GM19023 (cell line): ENCODE data around the gene COA8.
"Not testable (repeated sequence)": the region's sequence is repeated elsewhere in the genome, so short reads cannot be mapped to it uniquely, and the experiment has no call there.

Experiments used
- ATAC-seq: cut with Tn5 transposase; IDR thresholded peaks from one replicate; pipeline ENCODE4 v1.9.1; 2021; ENCODE audit warnings: mild to moderate bottlenecking, moderate library complexity; ENCODE audit not compliant: unreplicated experiment

Gene COA8

DNA sequence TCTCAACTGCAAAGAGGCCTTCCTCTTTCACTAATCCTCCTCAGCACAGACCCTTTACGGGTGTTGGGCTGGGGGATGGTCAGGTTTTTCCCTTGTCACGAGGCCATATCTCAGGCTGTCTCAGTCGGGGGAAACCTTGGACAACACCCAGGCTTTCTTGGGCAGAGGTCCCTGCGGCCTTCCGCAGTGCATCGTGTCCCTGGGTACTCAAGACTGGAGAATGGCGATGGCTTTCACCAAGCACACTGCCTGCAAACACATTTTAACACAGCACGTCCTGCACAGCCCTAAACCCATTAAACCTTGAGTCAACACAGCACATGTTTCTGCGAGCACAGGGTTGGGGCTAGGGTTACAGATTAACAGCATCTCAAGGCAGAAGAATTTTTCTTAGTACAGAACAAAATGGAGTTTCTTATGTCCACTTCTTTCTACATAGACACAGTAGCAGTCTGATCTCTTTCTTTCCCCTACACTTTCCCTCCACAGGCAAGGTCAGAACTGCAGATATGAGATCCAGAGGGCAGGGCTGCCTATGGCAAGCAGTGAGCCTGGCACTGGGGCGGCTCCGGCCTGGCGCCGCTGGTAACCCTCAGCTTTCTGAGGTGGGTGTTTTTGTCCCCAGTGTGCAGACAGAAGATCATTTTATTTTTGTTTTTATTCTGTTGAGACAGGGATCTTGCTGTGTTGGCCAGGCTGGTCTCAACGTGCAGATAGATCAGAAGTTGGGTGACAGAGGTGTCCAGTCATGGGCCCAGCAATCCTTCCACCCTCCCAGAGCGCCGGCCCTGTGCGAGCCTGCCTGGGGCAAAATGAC is 37.1 kb upstream of the COA8 start:
- not testable (repeated sequence) for ATAC-seq

DNA sequence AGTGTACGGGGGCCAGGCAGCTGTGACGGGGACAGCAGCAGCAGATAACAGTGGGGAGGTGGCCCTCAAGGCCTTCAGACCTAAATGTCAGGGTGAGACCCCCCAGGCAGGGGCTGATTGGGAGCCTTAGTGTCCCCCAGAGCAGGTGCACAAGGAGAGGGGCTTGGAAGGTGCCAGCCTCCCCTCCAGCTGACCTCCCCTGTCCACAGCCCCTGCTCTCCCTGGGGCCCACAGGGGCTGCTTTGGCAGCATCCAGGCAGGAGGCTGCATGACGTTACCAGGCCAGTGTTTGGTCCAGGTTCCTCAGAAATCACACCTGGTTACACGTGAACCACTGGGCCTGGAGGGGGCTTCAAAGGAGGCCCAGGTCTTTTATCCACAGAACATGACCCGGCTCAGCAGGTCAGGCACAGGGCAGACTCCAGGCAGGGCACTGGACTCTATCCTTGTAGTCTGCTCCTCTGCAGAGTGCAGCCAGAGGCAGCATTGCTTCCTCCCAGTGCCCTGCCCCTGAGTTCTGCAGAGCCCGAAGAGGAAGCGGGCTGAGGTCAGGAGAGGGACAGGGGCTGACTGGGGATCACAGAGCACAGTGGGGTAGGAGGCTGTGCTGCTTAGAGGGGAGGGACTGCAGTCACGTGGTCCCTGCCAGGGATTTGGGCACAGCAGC is 36.4 kb upstream of the COA8 start:
- ATAC-seq = no peak

DNA sequence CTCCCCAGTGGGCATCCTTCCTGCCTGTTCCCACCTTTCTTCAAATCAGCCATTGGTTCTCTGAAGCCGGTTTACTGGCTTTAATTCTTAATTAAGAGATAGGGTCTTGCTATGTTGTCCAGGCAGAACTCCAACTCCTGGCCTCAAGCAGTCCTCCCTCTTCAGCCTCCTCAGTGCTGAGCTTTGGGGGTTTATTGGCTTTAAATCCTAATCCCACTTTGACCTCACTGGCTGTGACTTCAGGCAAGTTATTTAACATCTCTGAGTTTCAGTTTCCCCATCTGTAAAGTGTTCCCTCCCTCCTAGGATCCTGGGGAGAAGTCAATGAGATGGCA is 35.9 kb upstream of the COA8 start:
- ATAC-seq = no peak

DNA sequence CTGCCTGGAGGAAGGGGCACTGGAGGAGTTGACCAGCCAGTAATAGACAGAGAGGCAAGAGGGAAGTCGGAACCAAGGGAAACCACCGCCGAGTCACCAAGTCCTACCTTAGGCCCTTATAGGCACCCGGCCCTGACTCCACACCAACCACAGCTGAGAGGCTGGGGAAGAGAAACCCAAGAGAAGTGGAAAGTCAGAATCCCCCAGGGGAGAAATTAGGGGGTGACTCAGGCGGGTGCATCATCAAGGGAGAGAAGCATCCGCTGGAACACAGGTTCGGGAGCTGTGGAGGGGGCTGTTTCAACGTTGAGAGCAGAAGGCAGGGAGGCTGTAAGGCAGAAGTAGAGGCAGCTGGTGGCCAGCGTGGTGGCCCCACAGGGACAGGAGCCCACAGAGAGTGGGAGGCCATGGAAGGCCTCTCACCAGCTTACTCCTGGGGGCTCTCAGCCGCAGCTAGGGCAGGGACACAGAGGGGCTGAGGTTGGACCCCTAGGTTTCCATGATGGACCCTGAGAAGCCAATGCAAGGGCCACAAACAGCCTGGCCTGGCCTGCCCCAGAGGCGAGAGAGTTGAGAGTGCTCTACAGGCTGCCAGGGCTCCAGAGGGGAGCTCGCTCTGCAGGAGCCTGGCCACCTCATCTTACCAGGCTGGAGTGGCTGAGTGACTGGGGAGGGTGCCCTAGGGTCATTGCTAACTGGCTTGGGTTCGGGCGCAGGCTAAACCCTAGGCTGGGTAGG is 35.2 kb upstream of the COA8 start:
- ATAC-seq = peak; percentile 51

DNA sequence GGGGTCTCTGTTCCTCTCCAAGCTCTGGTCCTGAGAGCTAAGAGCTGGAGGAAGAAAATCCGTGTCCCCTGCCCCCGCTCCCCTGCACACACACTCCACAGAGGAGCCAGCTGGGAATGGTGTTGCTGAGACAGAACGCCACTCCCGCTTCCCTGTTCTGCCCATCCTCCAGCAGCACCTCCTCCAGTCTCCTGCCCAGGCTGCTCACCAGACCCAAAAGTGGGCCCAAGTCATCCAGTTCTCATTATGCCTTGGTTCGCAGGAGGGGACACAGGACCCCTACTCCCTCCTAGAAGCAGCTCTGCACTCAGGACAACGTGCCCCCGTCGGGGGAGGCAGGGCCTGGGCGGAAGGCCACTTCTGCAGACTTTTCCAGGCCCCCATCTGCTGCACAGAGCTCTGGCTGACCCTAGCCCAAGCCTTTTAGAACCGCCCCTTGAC is 34.6 kb upstream of the COA8 start:
- ATAC-seq = no peak

DNA sequence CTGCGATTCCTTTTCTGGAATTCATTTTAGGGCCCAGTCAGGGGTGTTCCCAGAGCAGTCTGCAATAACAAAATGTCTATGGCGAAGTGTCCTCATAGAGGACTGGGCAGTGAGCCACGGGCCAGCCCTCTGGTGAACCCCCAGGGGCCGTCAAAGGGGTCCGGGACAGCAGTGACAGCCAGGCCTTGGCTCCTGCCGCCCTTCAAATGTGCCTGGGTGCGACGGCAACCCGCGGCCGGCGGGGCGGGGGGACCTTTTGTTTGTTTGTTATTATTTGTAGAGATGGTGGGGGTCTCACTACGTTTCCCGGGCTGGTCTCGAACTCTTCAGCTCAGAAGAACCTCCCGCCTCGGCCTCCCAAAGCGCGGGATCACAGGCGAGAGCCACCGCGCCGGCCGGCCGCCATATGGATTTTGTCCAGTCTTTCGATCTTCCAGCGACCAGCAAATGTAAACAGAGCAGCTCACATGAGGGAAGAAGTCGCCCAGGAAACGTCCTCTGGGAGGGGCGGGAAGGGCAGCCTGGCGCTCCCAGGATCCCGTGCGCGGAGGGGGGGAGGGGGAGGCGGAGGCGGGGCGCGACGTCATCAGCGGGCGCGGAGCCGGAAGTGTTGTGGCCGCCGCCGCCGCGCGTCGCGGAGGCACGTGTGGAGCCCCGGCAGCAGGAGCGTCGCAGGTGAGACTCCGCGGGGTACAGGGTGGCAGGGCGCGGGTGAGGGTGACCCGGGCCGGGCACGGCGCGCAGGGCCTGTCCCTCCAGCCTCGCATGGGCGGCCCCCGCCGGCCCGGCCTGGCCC is 34.0 kb upstream of the COA8 start, which contains the start of gene TRMT61A:
TSS of gene TRMT61A (plus strand) at position 610 of the 796 bp plus-strand sequence. CDS start 783 bp downstream, outside the sequence.
- ATAC-seq = peak; percentile 45

DNA sequence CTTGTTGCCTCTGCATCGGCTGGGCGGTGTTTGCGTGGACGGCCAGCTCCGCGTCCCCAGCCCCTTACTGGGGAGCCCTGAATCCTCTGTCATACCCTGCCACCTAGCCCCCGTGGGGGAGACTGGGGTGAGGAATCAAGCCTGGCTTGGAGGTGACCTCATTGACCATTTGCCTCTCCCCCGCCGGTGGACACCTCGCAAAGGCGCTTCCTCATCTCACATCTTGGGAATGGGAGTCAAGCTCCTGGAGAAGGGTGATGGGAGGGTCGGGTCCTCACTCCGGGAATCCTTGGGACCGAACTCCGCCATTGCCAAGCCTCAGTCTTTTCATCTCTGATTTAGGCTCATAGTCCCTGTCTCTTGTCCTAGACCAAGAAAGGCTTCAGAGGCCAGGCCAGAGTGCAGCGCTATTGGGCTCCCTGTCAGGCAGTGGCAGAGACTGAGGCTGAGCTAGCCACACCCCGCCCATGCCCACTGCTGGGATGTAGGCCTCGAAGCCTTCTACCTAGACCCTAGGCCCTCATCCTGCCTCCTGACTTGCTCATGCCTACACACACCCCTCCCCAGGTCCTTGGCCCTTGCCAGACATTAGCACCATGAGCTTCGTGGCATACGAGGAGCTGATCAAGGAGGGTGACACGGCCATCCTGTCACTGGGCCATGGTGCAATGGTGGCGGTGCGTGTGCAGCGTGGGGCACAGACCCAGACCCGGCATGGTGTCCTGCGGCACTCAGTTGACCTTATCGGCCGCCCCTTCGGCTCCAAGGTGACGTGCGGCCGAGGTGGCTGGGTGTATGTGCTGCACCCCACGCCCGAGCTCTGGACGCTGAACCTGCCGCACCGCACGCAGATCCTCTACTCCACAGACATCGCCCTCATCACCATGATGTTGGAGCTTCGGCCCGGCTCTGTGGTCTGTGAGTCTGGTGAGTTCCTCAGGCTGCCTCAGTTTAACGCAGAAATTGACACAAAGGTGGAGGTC is 33.1 kb upstream of the COA8 start:
- ATAC-seq = no peak

DNA sequence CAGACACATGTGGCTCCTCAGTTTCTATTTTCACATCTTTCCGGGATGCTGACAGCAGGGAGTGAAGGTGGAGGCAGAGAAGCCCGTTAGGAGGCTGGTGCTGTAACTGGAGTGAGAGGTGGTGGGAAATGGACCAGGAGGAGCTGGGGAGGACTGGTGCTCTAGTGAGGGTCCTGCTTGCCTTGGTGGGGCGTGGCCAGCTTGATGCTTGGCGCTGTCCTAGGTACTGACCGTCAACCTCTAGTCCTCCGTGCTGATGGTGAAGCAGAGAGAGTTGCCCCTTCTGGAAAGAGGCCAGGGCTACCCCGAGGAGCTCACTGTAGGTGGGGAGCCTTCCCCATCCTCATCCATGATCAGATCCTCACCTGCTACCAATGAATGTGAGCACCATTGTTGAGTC is 32.4 kb upstream of the COA8 start:
- ATAC-seq = no peak

DNA sequence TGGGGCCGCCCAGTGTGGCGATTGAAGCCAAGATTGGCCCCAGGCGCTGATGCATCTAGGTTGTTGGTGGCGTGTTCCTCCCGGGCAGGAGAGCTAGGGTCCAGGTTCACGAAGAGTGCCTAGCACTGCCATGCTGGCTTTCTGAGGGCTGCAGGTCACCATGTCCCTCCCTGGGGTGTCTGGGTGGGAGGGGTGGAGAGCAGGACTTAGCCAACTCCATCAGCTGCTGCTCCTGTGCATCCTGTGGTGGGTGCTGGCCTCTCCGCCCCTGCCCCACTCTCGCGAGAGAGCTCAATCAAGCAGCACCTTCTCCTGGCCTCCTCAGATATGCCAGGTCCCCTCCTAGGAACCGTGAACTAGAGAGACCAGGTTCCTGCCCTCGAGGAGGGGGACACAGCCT is 31.9 kb upstream of the COA8 start:
- no peak for ATAC-seq

DNA sequence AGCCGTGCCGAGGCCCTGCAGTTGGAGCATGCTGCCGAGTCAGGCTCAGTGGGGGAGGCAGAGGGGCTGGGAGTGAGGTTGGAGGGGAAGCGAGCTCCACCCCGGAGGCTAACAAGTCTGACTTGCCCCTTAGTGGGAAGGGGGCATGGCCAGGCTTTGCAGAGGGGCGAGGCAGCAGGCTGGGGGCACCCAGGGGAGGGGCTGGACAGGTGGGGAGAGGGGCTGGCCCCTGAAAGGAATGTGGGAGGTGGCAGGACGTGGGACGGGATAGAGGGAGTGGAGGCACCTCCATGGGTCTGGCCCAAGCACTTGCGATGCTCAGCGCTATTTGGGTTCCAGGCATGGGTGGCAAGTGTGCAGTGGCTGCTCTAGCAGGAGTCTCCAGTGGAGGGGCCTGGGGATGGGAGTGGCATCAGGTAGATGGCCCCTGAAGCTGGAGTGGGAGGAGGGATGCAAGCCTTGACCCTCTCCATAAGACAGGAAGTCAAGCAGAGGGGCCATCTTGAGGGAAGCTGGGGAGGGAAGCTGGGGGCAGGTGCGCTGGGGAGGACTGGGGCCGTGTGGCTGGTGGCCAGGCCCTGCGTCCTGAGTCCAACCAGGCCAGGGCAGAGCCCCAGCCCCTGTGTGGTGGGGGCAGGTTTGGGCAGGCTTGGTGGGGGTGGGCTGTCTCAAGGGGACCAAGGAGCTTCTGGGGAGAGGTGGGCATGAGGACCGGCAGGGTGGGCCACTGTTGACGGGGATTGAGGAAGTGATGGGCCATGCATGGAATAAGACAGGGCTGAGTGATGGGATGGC is 31.1 kb upstream of the COA8 start:
- no peak for ATAC-seq

DNA sequence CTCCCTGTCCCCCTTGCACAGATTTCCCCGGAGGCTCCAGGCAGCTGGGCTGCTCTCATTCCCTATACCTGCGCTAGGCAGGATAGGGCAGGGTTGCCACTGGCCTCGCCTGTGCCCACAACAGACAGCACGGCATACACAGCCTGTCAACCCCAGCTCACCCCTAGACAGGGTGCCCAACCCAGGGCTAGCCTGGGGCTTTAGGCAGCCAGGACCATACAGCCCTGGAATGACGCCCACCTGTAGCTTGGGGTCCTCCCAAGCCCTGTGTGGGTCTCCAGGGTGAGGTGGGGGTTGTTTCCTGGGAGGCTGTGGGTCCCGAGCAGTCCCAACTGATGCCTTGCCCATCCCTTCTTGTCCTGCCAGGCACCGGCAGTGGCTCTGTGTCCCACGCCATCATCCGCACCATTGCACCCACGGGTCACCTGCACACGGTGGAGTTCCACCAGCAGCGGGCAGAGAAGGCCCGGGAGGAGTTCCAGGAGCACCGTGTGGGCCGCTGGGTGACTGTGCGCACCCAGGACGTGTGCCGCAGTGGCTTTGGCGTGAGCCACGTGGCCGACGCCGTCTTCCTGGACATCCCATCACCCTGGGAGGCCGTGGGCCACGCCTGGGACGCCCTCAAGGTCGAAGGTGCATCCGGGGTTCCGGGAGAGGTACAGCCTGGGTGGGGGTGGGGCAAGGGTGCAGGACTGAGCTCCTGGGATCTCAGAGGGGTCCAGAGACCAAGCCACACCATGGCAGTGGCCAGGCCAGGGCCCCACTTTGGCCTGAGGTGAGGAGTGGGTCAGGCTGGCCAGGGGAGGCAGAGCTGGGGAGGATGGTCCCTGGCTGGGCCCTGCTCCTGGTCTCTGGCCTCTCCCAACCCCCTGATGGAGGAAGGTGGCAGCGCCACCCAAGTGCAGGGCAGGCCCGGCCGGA is 30.3 kb upstream of the COA8 start:
- no peak for ATAC-seq

DNA sequence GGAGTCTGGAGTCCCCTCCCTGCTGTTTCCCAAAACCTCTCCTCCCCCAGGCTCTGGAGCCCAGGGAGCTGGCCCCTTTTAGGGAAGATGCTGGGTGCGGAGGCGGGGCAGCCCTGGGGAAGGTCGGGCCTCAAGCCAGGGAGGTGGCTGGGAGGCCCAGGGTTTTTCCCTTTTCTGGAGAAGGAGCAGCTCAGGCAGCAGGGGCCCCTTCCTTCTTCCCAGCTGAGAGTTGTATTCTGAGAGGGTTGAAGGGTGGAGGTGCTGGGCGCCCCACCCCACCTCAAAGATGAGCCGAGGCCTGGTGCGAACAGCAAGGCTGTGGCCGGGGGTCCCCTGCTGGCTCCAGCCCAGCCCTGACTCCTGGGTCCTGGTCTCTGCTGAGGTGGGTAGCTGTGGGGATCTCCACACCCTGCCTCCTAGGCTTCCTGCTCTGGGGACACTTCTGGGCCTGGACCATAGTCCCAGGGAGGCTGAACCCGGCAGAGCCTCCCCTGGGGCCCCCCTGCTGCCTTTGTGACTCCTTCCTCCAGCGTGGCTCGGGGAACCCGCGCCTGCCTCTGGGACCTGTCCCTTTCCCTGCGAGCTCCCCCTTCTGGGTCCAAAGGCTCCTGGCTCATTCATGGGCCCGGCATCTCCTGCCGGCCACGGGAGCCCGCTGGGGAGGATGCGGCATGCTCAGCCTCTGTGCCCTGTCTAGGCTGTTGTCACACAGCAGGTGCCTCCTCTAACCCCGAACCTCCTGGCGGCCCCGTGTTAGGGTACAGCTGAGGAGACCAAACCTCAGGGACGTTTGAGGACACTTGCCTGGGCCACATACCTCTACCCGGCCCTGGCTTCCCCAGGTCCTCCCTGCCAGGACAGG is 29.4 kb upstream of the COA8 start:
- ATAC-seq = no peak

DNA sequence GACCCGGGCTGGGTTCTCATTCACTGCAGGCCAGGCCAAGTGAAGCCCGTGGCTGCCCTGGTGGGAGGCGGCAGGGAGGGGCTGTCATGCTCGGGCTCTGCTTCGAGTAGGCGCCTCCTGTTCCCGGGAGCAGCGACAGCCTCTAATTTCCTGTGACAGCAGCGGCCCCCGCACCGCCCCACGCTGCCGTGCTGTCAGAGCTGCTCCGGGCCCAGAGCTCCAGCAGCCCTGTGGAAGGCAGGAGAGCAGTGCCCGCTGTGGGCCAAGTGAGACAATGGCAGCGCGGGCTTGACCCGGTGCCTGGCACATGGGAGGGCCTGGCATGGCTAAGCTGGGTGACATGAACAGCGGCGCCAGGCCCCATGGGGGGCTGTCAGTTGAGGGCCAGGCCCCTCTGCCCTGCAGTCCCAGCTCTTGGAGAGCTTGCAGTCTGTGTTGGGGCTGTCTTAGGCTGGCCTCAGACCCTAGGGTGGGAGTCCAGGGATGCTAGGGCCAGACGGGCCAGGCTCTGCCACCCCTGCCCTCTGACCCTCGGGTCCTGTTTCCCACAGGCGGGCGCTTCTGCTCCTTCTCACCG is 28.7 kb upstream of the COA8 start:
- ATAC-seq = no peak

DNA sequence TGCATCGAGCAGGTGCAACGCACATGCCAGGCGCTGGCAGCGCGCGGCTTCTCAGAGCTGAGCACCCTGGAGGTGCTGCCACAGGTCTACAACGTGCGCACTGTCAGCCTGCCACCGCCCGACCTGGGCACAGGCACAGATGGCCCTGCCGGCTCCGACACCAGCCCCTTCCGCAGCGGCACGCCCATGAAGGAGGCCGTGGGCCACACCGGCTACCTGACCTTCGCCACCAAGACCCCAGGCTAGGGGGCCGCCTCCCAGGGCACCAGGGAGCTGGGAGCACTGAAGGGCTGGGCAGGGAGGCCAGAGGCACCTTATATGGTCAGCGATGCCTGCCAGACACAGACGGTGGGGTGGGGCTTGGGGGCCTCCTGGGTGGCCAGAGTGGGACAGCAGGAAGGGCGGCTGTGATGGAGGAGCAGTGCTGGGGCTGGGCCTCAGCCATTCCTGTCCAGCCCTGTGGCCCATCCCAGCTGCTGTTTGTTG is 28.1 kb upstream of the COA8 start:
- no peak for ATAC-seq

DNA sequence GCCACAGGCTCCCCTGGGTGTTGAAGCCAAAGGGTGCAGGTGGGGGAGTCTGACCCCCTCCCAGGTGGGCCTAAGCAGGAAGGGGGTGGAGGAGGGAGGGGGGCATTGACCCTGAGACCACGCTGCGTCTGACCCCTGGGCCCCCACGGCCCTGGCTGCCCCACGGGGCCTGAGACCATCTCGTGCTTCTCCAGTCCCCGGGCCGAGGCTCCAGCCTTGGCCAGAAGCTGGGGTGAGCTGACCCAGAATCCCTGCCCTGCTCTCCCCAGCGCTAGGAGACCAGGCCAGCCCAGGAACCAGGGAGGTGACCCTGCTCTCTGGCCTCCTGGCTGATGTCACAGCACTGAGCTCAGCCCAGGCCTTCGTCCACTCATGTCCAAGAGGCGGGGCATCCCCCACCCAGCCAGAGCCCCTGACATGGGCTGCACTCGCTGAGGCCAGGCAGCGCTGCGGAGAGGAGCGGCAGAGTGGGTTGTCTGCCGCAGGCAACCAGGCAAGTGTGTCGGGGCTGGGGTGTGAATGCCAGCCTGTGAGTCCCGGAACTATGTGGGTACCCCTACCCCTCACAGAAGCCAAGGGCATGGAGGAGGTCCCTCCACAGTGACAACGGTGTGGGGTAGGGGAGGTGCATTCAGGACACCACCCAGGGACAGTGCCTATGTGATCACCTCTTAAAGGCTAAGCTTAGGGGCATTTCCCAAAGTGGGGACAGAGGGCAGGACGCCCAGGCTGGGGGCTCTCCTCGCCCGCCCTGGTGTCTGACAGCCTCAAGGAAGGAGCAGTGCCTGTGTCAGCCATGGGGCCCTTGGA is 27.5 kb upstream of the COA8 start:
- no peak for ATAC-seq
